ENCODE data around the gene SNRPE.

Gene SNRPE

GRCh38 chr1:203828002-203828401, 33.4 kb upstream of the SNRPE start:
- TF ChIP-seq SIN3A (IDR thresholded peaks at IDR 0.05; ENCODE audit: borderline replicate concordance, insufficient read depth, low read length), result no peak
- TF ChIP-seq POLR2AphosphoS5 (IDR thresholded peaks at IDR 0.05; ENCODE audit: low read depth, low read length), result no peak
- TF ChIP-seq, protein P1, sequence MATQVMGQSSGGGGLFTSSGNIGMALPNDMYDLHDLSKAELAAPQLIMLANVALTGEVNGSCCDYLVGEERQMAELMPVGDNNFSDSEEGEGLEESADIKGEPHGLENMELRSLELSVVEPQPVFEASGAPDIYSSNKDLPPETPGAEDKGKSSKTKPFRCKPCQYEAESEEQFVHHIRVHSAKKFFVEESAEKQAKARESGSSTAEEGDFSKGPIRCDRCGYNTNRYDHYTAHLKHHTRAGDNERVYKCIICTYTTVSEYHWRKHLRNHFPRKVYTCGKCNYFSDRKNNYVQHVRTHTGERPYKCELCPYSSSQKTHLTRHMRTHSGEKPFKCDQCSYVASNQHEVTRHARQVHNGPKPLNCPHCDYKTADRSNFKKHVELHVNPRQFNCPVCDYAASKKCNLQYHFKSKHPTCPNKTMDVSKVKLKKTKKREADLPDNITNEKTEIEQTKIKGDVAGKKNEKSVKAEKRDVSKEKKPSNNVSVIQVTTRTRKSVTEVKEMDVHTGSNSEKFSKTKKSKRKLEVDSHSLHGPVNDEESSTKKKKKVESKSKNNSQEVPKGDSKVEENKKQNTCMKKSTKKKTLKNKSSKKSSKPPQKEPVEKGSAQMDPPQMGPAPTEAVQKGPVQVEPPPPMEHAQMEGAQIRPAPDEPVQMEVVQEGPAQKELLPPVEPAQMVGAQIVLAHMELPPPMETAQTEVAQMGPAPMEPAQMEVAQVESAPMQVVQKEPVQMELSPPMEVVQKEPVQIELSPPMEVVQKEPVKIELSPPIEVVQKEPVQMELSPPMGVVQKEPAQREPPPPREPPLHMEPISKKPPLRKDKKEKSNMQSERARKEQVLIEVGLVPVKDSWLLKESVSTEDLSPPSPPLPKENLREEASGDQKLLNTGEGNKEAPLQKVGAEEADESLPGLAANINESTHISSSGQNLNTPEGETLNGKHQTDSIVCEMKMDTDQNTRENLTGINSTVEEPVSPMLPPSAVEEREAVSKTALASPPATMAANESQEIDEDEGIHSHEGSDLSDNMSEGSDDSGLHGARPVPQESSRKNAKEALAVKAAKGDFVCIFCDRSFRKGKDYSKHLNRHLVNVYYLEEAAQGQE (IDR thresholded peaks at IDR 0.05; ENCODE audit: insufficient read depth in 1 of 2, low read depth in 2 of 2, low read length in 2 of 2), result no peak
- no peak for TF ChIP-seq TAF1 (IDR thresholded peaks at IDR 0.05; ENCODE audit: borderline replicate concordance, insufficient read depth, low read length)

- TF ChIP-seq SIN3A (IDR thresholded peaks at IDR 0.05; ENCODE audit: borderline replicate concordance, insufficient read depth, low read length), result no peak
- TF ChIP-seq, protein P1 (IDR thresholded peaks at IDR 0.05; ENCODE audit: insufficient read depth in 1 of 2, low read depth in 2 of 2, low read length in 2 of 2), result no peak
These were observed 32.9 kb upstream of the SNRPE start for GRCh38 chr1:203828503-203828902.

DNA sequence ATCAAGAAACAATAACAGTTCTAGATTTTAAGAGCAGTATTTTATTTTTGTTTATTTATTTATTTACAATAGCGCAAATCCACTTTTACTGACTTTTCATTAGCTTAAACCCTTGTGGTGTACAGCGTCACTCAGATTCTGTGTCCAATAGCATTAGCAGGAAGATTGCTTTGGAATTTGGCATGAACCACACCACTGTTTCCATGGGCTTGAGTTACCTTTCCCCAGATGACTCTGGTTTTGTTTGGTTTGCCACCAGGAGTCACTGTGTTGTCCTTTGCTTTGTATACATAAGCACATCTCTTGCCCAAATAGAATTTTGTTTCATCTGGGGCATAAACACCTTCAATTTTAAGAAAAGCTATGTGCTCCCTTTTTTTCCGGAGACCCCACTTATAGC, 25.9 kb upstream of the SNRPE start:
- TF ChIP-seq TAF1 (IDR thresholded peaks at IDR 0.05; ENCODE audit: borderline replicate concordance, insufficient read depth, low read length) (no peak), POLR2AphosphoS5 (IDR thresholded peaks at IDR 0.05; ENCODE audit: low read depth, low read length) (no peak), FOXP2 (optimal IDR thresholded peaks at IDR 0.05; ENCODE audit: borderline replicate concordance, extremely low read depth, extremely low read length, insufficient read depth) (no peak), SIN3A (IDR thresholded peaks at IDR 0.05; ENCODE audit: borderline replicate concordance, insufficient read depth, low read length) (no peak)

- TF ChIP-seq SIN3A (IDR thresholded peaks at IDR 0.05; ENCODE audit: borderline replicate concordance, insufficient read depth, low read length), result no peak
- no peak for TF ChIP-seq TAF1 (IDR thresholded peaks at IDR 0.05; ENCODE audit: borderline replicate concordance, insufficient read depth, low read length)
- TF ChIP-seq POLR2AphosphoS5 (IDR thresholded peaks at IDR 0.05; ENCODE audit: low read depth, low read length), result no peak
- TF ChIP-seq, protein P1 (IDR thresholded peaks at IDR 0.05; ENCODE audit: insufficient read depth in 1 of 2, low read depth in 2 of 2, low read length in 2 of 2), result no peak
- TF ChIP-seq FOXP2 (optimal IDR thresholded peaks at IDR 0.05; ENCODE audit: borderline replicate concordance, extremely low read depth, extremely low read length, insufficient read depth), result no peak
These were observed 22.3 kb upstream of the SNRPE start for GRCh38 chr1:203839081-203839480.

DNA sequence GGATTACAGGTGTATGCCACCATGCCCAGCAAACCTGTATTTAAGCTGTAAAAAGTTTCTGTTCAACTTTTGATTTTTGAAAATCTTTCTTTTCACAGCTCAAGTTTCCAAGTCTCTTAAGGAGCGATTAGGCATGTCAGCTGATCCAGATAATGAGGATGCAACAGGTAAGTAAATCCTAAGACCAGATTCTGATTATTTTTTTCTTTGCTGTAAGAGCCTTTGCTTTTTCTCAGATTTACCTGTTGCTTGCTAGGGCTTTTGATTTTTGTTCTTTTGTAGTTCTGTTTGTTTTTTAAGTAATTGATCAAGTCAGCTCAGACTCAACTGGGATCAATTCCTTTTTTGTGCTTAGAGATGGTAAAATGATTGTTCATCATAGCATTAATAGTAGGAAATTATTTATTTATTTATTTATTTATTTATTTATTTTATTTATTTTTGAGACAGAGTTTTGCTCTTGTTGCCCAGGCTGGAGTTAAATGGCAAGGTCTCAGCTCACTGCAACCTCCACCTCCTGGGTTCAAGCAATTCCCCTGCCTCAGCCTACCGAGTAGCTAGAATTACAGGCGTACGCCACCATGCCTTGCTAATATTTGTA, 21.1 kb upstream of the SNRPE start:
- TF ChIP-seq TAF1 (IDR thresholded peaks at IDR 0.05; ENCODE audit: borderline replicate concordance, insufficient read depth, low read length) (no peak), POLR2AphosphoS5 (IDR thresholded peaks at IDR 0.05; ENCODE audit: low read depth, low read length) (no peak), SIN3A (IDR thresholded peaks at IDR 0.05; ENCODE audit: borderline replicate concordance, insufficient read depth, low read length) (no peak), FOXP2 (optimal IDR thresholded peaks at IDR 0.05; ENCODE audit: borderline replicate concordance, extremely low read depth, extremely low read length, insufficient read depth) (no peak)
- TF ChIP-seq, protein P1 (IDR thresholded peaks at IDR 0.05; ENCODE audit: insufficient read depth in 1 of 2, low read depth in 2 of 2, low read length in 2 of 2), result no peak
